ENCODE results near the gene ZNF716.
"Not testable (repeated sequence)": the region's sequence is repeated elsewhere in the genome, so short reads cannot be mapped to it uniquely, and the experiment has no call there.

Gene ZNF716

GRCh38 chr7:57449904-57450303, at the start of gene ZNF716:
Gene ZNF716, plus strand, starts transcription at chr7:57450177. Its CDS starts 112 bp downstream, at chr7:57450289.
- Histone ChIP-seq H3K36me3 (ENCODE audit: insufficient read depth, low read length) (no peaks in the 10 kb centered on the region), H3K9ac (ENCODE audit: low read depth, low read length) (no peak within 1 kb of the TSS), H3K4me1 (ENCODE audit: insufficient read depth, low read length) (no peaks in the 10 kb centered on the region), H3K9me3 (ENCODE audit: control insufficient read depth, insufficient read depth, low read length) (no peaks in the 10 kb centered on the region)

- H3K36me3 ChIP-seq (ENCODE audit: insufficient read depth, low read length) = no peaks in the 10 kb centered on the region
- H3K4me1 ChIP-seq (ENCODE audit: insufficient read depth, low read length) = no peaks in the 10 kb centered on the region
- H3K9me3 ChIP-seq (ENCODE audit: control insufficient read depth, insufficient read depth, low read length) = no peaks in the 10 kb centered on the region
- H3K9ac ChIP-seq (ENCODE audit: low read depth, low read length) = no peak overlapping the region
Observed at GRCh38 chr7:57400531-57401155, 49.3 kb upstream of the ZNF716 start.

- not testable (repeated sequence) for H3K9me3 ChIP-seq (ENCODE audit: control insufficient read depth, insufficient read depth, low read length); H3K9ac ChIP-seq (ENCODE audit: low read depth, low read length); H3K36me3 ChIP-seq (ENCODE audit: insufficient read depth, low read length); H3K4me1 ChIP-seq (ENCODE audit: insufficient read depth, low read length)
Observed at GRCh38 chr7:57403051-57403450, 46.9 kb upstream of the ZNF716 start.

- no peaks in the 10 kb centered on the region for H3K36me3 ChIP-seq (ENCODE audit: insufficient read depth, low read length)
- H3K9me3 ChIP-seq (ENCODE audit: control insufficient read depth, insufficient read depth, low read length) = no peaks in the 10 kb centered on the region
- H3K4me1 ChIP-seq (ENCODE audit: insufficient read depth, low read length) = no peaks in the 10 kb centered on the region
- H3K9ac ChIP-seq (ENCODE audit: low read depth, low read length) = no peak overlapping the region
Observed at GRCh38 chr7:57403601-57404342, 46.2 kb upstream of the ZNF716 start.

- Histone ChIP-seq H3K9ac (ENCODE audit: low read depth, low read length) (no peak overlapping the region; the same call in 1 of the 2 replicates), H3K4me1 (ENCODE audit: insufficient read depth, low read length) (no peaks in the 10 kb centered on the region), H3K9me3 (ENCODE audit: control insufficient read depth, insufficient read depth, low read length) (no peaks in the 10 kb centered on the region)
Observed at GRCh38 chr7:57404343-57404966, 45.5 kb upstream of the ZNF716 start.

GRCh38 chr7:57404967-57405421, 45.0 kb upstream of the ZNF716 start:
- Histone ChIP-seq H3K36me3 (ENCODE audit: insufficient read depth, low read length) (no peaks in the 10 kb centered on the region), H3K9me3 (ENCODE audit: control insufficient read depth, insufficient read depth, low read length) (no peaks in the 10 kb centered on the region), H3K9ac (ENCODE audit: low read depth, low read length) (no peak overlapping the region; the same call in 1 of the 2 replicates), H3K4me1 (ENCODE audit: insufficient read depth, low read length) (no peaks in the 10 kb centered on the region)

More at GRCh38 chr7:57404343-57404966, 45.5 kb upstream of the ZNF716 start:
- no peaks in the 10 kb centered on the region for H3K36me3 ChIP-seq (ENCODE audit: insufficient read depth, low read length)

GRCh38 chr7:57407125-57407524, 42.9 kb upstream of the ZNF716 start:
- no peak overlapping the region for H3K9ac ChIP-seq (ENCODE audit: low read depth, low read length)
- no peaks in the 10 kb centered on the region for H3K36me3 ChIP-seq (ENCODE audit: insufficient read depth, low read length)
- H3K9me3 ChIP-seq (ENCODE audit: control insufficient read depth, insufficient read depth, low read length) = no peaks in the 10 kb centered on the region
- H3K4me1 ChIP-seq (ENCODE audit: insufficient read depth, low read length) = no peaks in the 10 kb centered on the region

- no peak overlapping the region for H3K9ac ChIP-seq (ENCODE audit: low read depth, low read length)
- no peaks in the 10 kb centered on the region for H3K4me1 ChIP-seq (ENCODE audit: insufficient read depth, low read length)
- H3K36me3 ChIP-seq (ENCODE audit: insufficient read depth, low read length) = no peaks in the 10 kb centered on the region
- no peaks in the 10 kb centered on the region for H3K9me3 ChIP-seq (ENCODE audit: control insufficient read depth, insufficient read depth, low read length)
Observed at GRCh38 chr7:57412168-57412567, 37.8 kb upstream of the ZNF716 start.

- Histone ChIP-seq H3K9me3 (ENCODE audit: control insufficient read depth, insufficient read depth, low read length) (no peaks in the 10 kb centered on the region), H3K36me3 (ENCODE audit: insufficient read depth, low read length) (no peaks in the 10 kb centered on the region), H3K9ac (ENCODE audit: low read depth, low read length) (no peak overlapping the region), H3K4me1 (ENCODE audit: insufficient read depth, low read length) (no peaks in the 10 kb centered on the region)
Observed at GRCh38 chr7:57412618-57413017, 37.4 kb upstream of the ZNF716 start.

GRCh38 chr7:57413529-57414398, 36.2 kb upstream of the ZNF716 start:
- Histone ChIP-seq H3K36me3 (ENCODE audit: insufficient read depth, low read length) (no peaks in the 10 kb centered on the region), H3K9ac (ENCODE audit: low read depth, low read length) (no peak overlapping the region), H3K9me3 (ENCODE audit: control insufficient read depth, insufficient read depth, low read length) (no peaks in the 10 kb centered on the region), H3K4me1 (ENCODE audit: insufficient read depth, low read length) (no peaks in the 10 kb centered on the region)

GRCh38 chr7:57414415-57414814, 35.6 kb upstream of the ZNF716 start:
- no peaks in the 10 kb centered on the region for H3K4me1 ChIP-seq (ENCODE audit: insufficient read depth, low read length)
- H3K9me3 ChIP-seq (ENCODE audit: control insufficient read depth, insufficient read depth, low read length) = no peaks in the 10 kb centered on the region
- no peaks in the 10 kb centered on the region for H3K36me3 ChIP-seq (ENCODE audit: insufficient read depth, low read length)

GRCh38 chr7:57414852-57415251, 35.1 kb upstream of the ZNF716 start:
- H3K9me3 ChIP-seq (ENCODE audit: control insufficient read depth, insufficient read depth, low read length) = no peaks in the 10 kb centered on the region
- no peaks in the 10 kb centered on the region for H3K36me3 ChIP-seq (ENCODE audit: insufficient read depth, low read length)
- no peaks in the 10 kb centered on the region for H3K4me1 ChIP-seq (ENCODE audit: insufficient read depth, low read length)
- H3K9ac ChIP-seq (ENCODE audit: low read depth, low read length) = no peak overlapping the region

More at GRCh38 chr7:57414415-57414814, 35.6 kb upstream of the ZNF716 start:
- H3K9ac ChIP-seq (ENCODE audit: low read depth, low read length) = no peak overlapping the region

GRCh38 chr7:57415326-57415725, 34.7 kb upstream of the ZNF716 start:
- no peaks in the 10 kb centered on the region for H3K4me1 ChIP-seq (ENCODE audit: insufficient read depth, low read length)
- no peak overlapping the region for H3K9ac ChIP-seq (ENCODE audit: low read depth, low read length)
- no peaks in the 10 kb centered on the region for H3K9me3 ChIP-seq (ENCODE audit: control insufficient read depth, insufficient read depth, low read length)
- H3K36me3 ChIP-seq (ENCODE audit: insufficient read depth, low read length) = no peaks in the 10 kb centered on the region

GRCh38 chr7:57415730-57416129, 34.2 kb upstream of the ZNF716 start:
- no peaks in the 10 kb centered on the region for H3K36me3 ChIP-seq (ENCODE audit: insufficient read depth, low read length)
- H3K9ac ChIP-seq (ENCODE audit: low read depth, low read length) = no peak overlapping the region
- no peaks in the 10 kb centered on the region for H3K9me3 ChIP-seq (ENCODE audit: control insufficient read depth, insufficient read depth, low read length)
- no peaks in the 10 kb centered on the region for H3K4me1 ChIP-seq (ENCODE audit: insufficient read depth, low read length)

All from ES-I3 (cell line).